PC-9 (cell line): ENCODE results near the gene DYSF.

Experiments
- CTCF ChIP-seq: fragments of 200-600 bp; sonication (generic); conservative IDR thresholded peaks from 2 replicates; pipeline ENCODE4 v1.6.1; 2017; ENCODE audit warnings: mixed run types, antibody characterized with exemption, mild to moderate bottlenecking, moderate library complexity
- EZH2 ChIP-seq: fragments of 200-600 bp; sonication (generic); IDR thresholded peaks from 2 replicates; pipeline ENCODE4 v1.8.0; 2017; ENCODE audit warnings: antibody characterized with exemption, low read depth

GRCh38 chr2:71683666-71684065, 230.3 kb downstream of the DYSF start:
- no peak for TF ChIP-seq CTCF
- no peak for TF ChIP-seq EZH2
